Endothelial cell of umbilical vein (primary cell): ENCODE measurements around the gene CRHR2.

Source experiments
- EZH2 ChIP-seq: IDR thresholded peaks from 2 replicates; pipeline ENCODE4 v1.6.1; 2012; ENCODE audit warnings: borderline replicate concordance, low read depth, mild to moderate bottlenecking, moderate library complexity, low read length, inconsistent platforms; ENCODE audit not compliant: severe bottlenecking
- FOS ChIP-seq: IDR thresholded peaks from 2 replicates; pipeline ENCODE4 v1.6.1; 2011; ENCODE audit warnings: mild to moderate bottlenecking, low read length, moderate library complexity, borderline replicate concordance; ENCODE audit not compliant: insufficient read depth
- JUN ChIP-seq: IDR thresholded peaks from 2 replicates; pipeline ENCODE4 v1.6.1; 2011; ENCODE audit warnings: borderline replicate concordance, low read depth; ENCODE audit not compliant: insufficient read length, insufficient read depth
- POLR2A ChIP-seq: IDR thresholded peaks from 2 replicates; pipeline ENCODE4 v1.6.1; 2012; ENCODE audit warnings: low read depth, mild to moderate bottlenecking, control low read depth, low read length
- POLR2AphosphoS5 ChIP-seq: IDR thresholded peaks from 2 replicates; pipeline ENCODE4 v1.6.1; 2012; ENCODE audit warnings: low read depth, mild to moderate bottlenecking, control low read depth, low read length, moderate library complexity; ENCODE audit not compliant: insufficient read depth
- TF ChIP-seq, protein P1 (sequence below), 2 donors: IDR thresholded peaks; 1 replicate in 1 of 2; 2 replicates in 1 of 2; pipeline ENCODE4 v1.5.1; 2011; ENCODE audit warnings: low read length in 2 of 2, mild to moderate bottlenecking in 2 of 2, moderate library complexity in 2 of 2, control low read depth in 1 of 2, inconsistent platforms in 1 of 2, low read depth in 1 of 2; ENCODE audit not compliant: insufficient read depth in 1 of 2; ENCODE audit errors: extremely low read depth in 1 of 2
- TF ChIP-seq, protein P2 (sequence below): IDR thresholded peaks from 2 replicates; pipeline ENCODE4 v1.6.1; 2011; ENCODE audit not compliant: insufficient read depth, insufficient read length

DNA sequence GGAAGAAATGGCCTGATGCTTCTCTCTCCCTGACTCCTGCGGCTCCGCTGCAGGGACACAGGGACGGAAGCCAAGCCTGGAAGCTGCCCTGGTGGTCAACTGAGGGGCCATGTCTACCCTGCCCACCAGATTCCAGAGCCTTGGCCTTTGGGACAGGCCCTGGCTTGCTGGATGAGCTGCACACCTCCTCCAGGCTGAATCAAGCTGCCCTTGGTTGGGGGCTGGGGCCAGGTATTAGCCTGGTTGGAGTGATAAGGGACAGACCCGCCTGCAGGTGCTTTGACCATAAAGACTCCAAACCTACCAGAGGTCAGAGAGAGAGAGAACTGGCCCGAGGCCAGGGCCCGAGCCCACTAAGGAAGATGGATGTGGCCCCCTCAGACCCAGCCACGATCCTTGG, 30.1 kb downstream of the CRHR2 start:
- TF ChIP-seq, protein P1, sequence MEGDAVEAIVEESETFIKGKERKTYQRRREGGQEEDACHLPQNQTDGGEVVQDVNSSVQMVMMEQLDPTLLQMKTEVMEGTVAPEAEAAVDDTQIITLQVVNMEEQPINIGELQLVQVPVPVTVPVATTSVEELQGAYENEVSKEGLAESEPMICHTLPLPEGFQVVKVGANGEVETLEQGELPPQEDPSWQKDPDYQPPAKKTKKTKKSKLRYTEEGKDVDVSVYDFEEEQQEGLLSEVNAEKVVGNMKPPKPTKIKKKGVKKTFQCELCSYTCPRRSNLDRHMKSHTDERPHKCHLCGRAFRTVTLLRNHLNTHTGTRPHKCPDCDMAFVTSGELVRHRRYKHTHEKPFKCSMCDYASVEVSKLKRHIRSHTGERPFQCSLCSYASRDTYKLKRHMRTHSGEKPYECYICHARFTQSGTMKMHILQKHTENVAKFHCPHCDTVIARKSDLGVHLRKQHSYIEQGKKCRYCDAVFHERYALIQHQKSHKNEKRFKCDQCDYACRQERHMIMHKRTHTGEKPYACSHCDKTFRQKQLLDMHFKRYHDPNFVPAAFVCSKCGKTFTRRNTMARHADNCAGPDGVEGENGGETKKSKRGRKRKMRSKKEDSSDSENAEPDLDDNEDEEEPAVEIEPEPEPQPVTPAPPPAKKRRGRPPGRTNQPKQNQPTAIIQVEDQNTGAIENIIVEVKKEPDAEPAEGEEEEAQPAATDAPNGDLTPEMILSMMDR (IDR thresholded peaks at IDR 0.05; ENCODE audit: extremely low read depth in 1 of 2, insufficient read depth in 1 of 2, low read depth in 1 of 2, low read length in 2 of 2), result no peak
- TF ChIP-seq, protein P2, sequence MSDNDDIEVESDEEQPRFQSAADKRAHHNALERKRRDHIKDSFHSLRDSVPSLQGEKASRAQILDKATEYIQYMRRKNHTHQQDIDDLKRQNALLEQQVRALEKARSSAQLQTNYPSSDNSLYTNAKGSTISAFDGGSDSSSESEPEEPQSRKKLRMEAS, result no peak
- no peak for TF ChIP-seq POLR2AphosphoS5
- no peak for TF ChIP-seq POLR2A
- TF ChIP-seq FOS, result no peak
- no peak for TF ChIP-seq EZH2
- TF ChIP-seq JUN, result no peak
